SK-N-DZ (cell line): ENCODE results near the gene CLIP2.
"Not testable (repeated sequence)": the region's sequence is repeated elsewhere in the genome, so short reads cannot be mapped to it uniquely, and the experiment has no call there.

ENCODE experiments used
- DNase-seq: peaks from one replicate; pipeline ENCODE4 v3.0.0-alpha.2; 2015; ENCODE audit warnings: low spot score

CLIP2 gene

DNA sequence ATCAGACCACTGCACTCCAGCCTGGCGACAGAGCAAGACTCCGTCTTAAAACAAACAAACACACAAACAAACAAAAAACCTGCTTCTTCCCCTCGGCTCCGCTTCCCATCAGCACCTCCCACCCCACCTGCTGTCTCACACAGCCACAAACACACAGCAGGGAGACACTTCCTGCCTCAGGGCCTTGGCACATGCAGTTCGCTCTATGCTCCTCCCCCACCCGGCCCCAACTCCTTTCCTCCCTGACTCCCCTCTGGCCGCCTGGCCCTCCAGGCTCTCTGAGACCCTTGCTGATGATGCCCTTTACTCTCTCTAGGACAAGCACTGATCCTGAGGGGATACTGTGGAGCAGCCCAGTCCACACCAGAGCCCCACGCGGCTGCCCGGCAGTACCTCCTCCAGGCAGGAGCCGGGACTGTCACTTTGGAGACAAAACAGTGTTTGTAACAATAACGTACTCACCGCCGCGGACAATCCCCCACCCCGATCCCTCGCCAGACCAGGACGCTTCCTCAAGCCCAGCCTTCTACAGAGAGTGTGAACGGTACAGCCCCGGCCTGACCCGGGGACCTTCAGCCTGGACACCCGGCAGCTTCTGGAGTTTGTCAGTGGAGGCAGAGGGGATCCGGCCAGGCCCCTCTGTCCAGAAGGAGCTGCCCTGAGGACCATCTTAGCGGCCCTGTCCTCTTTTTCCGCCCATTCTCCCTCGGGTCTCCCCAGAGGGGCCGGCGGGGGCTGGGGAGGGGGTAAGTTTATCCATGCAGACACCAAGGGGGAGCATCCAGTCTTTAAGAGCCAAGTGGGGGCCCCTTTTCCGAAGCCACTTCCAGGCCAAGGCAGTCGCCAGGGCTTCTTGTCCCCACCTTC lies 114.5 kb downstream of the CLIP2 start:
- DNase-seq: no peak

DNA sequence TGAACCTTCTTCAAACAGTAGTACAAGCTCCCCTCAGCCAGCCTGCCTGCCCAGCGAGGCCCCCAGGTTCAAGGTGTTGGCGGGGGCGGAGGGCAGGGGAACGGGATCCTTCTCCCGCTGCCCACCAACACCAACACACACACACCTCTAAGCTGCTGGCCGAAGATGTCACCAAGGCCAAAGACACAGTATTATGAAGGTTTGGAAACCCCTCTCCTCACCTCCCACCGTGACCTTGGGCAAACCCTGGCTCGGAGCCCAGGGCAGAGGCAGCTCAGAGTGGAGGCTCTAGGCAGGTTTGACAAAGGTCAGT lies 115.1 kb downstream of the CLIP2 start:
- no peak for DNase-seq

DNA sequence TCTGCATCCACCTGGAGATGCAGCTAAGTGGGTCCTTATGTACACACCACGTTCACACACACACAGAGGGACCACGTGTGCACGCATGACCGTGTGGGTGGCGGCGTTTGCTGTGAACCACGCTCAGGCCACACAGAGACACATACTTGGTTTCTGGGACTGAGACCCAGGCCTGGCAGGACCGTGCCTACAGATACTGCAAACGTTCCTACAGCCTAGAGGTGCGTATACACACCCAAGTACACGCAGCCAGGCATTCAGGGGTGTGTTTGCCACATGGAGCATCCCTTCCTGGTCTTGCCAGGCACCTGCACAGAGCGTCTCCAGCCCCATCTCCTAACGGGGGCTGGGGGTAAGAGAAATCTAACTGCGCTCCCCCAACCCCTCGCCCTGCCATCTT lies 115.5 kb downstream of the CLIP2 start:
- no peak for DNase-seq

DNA sequence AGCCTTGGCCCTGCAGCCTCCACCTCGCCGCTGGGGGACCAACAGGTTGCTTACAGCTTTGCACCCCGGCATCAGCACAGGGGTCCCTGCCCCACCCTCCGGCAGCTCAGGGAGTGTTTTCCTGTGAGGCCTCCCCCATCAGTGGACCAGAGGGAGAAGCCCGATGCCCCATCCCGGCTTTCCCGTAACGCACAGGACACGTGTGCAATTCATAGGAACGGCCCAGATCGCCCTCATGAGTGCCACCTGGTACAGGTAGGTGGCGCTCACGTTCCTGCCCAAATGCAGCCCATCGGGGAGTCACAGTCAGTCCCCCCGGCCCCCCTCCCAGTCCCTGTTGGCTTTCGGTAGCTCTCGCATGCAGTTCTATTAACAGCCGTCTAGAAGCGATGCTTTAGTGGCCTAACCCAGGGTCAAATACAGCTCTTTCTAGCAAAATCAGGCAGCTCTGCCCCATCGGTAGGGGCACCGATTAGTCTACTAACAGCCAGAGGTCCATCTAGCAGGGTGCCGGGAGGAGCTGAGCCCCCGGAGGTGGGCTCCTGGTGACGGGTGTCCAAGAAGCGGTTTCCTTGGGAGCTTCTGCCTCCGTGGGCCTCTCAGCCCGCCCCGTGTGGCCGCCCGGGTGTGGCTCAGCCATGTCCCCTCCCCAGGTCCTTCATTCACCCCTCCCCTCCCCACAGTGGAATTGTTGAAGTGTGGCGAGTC lies 116.1 kb downstream of the CLIP2 start:
- DNase-seq: no peak

DNA sequence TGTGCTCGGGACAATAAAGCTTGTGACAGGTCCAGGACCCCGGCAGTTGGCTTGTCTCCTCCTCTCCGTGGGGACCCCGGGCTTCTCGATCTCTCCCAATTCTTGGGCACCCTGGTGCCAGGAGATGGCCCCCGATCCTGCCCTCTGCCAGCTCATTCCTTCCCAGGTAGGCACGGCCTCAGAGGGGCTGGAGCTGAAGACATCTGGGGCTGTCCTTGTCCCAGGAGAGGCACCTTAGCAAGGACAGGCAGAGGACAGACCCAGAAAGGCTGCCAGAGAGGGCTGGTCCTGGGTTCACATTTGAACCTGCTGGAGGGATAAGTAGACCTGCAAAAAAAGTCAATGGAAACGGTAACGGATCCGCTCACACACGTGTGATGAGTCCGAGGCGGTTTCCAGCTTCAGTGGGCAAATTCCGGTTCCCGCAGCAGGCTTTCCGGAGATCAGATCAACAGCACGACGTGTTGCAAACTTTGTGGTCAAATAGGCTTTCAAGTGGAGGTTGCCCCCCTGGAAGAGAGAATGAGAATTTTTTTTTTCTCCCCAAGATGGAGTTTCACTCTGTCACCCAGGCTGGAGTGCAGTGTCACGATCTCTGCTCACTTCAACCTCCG lies 116.8 kb downstream of the CLIP2 start:
- DNase-seq: no peak

DNA sequence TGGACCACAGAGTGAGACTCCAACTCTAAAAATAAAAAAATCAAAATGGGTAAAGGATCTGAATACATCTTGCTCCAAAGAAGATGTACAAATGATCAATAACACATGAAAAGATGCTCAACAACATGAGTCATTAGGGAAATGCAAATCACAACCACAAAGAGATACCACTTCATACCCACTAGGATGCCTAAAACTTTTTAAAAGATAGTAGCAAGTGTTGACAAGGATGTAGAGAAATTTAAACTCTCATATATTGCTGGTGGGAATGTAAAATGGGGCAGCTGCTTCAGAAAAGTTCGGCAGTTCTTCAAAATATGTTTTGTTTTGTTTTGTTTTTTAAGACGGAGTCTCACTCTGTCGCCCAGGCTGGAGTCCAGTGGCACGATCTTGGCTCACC lies 118.8 kb downstream of the CLIP2 start:
- no peak for DNase-seq

DNA sequence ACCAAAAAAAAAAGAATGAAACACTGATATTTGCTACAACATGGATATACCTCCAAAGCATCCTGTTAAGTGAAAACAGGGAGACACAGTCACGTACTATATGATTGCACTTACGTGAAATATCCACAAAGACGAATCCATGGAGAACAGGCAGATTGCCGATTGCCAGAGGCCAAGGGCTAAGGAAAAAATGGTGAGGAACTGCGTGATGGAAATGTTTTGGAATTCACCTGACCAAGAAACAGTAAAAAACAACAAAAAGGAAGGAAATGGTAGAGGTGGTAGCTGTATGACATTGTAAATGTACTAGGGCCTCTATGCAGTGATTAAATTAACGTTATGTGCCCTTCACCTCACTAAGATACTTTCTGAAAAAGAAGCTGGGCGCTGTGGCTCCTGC lies 120.4 kb downstream of the CLIP2 start:
- DNase-seq: no peak

DNA sequence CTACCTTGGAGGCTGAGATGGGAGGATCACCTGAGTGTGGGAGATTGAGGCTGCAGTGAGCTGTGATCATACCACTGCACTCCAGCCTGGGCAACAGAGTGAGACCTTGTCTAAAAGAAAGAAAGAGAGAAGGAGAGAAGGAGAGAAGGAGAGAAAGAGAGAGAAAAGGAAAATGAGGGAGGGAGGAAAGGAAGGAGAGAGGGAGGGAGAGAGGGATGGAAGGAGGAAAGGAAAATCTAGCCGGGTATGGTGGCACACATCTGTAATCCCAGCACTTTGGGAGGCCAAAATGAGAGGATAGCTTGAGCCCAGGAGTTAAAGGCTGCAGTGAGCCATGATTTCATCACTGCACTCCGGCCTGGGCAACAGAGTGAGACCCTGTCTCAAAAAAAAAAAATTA lies 121.6 kb downstream of the CLIP2 start:
- DNase-seq: no peak

DNA sequence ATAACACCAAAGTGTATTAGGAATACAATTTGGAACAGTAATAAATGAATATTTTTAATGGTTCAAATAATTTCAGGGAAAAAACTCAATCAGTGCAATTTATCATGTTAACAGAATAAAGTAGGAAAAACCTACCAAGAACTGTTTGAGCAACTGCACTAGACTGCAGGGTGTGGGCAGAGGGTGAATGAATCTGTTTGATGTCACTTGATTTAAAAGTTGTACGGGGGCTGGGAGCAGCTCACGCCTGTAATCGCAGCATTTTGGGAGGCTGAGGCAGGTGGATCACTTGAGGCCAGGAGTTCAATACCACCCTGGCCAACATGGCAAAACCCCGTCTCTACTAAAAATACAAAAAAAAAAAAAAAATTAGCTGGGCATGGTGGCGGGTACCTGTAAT lies 122.4 kb downstream of the CLIP2 start:
- DNase-seq: not testable (repeated sequence)

DNA sequence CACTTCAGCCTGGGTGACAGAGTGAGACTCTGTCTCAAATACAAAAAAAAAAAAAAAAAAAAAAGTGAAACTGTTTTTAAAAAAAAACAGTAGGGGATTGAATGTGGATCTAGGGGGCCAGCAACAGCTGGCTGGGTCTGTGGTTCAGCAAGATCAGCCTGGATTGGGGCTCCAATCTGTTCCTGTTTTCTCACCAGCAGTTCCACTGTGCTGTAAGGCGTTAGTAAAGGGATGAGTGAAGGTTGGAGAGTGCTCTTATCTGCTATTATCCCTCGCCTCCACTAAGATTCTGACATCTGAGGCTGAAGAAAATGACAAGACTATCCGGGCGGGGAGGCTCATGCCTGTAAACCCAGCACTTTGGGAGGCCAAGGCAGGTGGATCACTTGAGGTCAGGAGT lies 122.8 kb downstream of the CLIP2 start:
- DNase-seq: no peak

DNA sequence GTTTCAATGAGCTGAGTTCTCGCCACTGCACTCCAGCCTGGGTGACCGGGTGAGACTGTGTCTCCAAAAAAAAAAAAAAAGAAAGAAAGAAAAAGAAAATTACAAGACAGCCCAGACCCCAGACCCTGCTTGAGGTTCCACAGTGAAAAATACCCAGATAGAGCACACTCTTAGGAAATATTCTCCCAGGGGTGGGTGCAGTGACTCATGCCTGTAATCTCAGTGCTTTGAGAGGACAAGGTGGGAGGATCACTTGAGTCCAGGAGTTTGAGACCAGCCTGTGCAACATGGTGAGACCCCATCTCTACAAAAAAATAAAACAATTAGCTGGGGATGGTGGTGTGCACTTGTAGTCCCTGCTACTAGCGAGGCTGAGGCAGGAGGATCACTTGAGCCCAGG lies 123.4 kb downstream of the CLIP2 start:
- no peak for DNase-seq

DNA sequence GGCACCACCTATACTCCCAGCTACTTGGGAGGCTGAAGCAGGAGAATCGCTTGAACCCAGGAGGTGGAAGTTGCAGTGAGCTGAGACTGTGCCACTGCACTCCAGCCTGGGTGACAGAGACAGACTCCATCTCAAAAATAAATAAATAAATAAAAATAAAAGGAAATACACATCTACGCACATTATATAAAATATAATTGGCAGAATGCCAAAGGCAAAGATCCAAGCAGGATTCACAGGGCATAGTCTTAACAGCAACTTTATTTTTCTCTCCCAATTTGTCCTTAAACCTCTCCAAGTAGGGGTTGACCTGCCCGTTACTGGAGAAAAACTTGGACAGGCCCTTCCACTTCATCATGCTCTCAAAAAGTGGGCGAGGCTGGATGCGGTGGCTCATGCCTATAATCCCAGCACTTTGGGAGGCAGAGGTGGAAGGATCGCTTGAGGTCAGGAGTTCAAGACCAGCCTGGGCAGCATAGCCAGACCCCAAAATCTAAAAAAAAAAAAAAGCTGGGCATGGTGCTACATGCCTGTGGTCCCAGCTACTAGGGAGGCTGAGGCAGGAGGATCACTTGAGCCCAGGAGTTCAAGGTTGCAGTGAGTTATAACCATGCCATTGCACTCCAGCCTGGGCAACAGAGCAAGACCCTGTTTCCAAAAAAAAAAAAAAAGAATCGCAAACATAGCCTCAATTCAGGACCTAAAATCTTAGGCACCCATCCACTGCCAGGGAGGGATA lies 125.6 kb downstream of the CLIP2 start:
- DNase-seq: not testable (repeated sequence)

DNA sequence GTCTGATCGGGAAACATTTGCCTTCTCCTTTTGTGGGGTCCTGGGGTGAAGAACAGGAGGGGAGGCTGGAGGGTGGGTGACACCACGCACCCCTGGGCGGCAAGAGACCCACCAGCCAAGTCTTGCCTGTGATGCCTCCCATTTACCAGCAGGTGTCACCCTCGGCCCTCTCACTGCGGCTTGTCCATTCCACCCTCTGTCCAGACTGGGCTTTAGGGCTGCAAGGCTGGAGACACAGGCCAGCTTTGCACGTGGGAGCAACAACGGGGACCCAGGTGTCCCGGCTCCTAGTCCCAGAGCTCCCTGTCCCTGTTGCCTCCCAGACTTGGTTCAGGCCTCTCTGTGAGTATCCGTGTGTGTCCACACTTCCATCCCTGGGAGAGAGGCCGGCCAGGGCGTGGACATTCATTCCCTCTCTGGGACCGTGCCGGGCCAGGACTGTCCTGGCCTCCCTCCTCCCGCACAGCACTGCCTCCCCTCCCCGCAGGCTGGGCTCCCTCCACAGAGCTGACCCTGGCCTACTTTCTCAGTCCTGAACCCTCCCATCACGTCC lies 128.3 kb downstream of the CLIP2 start:
- DNase-seq: peak; percentile 75

DNA sequence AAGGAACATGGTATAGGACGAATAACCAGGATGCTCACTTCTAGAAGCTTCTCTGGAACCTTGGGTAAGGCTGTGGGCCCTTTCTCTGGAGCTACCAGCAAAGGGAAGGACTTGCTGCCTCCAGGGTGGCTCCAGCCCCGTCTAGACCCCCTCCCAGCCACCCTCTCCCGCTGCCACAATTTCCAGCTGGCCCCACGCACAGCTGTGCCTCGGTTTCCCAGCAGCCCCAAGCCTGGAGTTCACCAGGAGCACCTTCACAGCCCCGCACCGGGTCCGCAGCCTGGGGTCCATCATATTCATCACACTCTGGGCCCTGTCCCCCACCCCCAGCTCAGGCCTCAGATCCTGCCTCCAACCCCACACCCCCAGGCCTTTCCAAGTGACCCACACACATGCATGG lies 128.9 kb downstream of the CLIP2 start:
- no peak for DNase-seq

DNA sequence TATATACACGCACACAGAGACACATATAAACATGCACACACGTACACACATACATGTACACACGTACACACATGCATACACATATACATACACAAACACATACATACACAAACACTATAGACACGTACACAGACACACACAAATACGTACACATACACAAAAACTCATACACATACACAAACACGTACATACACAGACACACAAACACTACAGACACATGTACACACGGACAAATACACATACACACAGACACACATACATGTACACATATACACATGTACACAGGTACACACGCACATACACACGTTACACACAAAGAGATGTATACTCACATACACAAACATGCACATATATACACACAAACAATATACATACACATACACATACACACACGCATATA lies 129.3 kb downstream of the CLIP2 start:
- DNase-seq: no peak

DNA sequence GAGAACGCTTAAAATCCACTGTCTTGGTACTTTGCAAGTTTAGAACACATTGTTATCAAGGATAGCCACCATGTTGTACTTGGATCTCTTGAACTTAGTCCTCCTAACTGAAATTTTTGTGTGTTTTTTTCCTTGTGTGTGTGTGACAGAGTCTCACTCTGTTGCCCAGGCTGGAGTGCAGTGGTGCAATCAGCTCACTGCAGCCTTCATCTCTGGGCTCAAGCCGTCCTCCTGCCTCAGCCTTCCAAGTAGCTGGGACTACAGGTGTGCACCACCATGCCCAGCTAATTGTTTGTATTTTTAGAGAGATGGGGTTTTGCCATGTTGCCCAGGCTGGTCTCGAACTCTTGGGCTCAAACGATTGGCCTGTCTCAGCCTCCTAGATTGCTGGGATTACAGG lies 130.0 kb downstream of the CLIP2 start:
- not testable (repeated sequence) for DNase-seq

DNA sequence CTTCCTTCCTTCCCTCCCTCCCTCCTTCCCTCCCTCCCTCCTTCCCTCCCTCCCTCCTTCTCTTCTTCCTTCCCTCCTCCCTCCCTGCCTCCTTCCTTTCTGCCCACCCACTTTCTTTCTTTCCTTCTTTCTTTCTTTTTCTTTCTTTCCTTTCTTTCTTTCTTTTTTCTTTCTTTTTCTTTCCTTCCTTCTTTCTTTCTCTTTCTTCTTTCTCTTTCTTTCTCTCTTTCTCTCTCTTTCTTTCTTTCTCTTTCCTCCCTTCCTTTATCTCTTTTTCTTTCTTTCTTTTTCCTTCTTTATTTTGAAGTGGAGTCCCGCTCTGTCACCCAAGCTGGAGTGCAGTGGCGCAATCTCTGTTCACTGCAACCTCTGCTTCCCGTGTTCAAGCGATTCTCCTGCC lies 130.8 kb downstream of the CLIP2 start:
- no peak for DNase-seq

DNA sequence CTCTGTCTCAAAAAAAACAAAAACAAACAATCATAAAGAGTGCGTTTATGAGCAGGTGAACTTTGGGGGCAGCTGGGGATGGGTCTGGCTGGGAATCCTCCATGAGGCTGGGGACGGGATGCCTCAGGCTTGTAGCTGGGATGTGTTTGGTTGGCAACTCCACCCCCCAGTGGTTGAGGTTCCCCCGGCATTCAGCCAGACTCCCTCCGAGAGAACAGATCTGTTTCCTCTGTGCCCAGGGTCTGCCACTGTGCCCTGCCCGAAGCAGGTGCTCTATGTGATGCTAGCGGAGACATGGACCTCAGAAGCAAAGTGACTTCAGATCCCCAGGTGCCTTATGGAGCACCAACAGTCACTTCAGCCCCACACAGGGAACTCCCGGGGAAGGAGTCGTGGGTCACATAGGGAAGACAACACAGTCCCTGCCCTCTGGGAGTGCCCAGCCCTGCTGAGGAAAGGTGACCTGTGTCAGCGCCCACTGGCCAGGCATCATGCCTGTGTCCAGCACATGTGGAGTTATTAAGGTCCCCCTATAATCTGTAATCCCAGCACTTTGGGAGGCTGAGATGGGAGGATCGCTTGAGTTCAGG lies 135.2 kb downstream of the CLIP2 start:
- DNase-seq: no peak

DNA sequence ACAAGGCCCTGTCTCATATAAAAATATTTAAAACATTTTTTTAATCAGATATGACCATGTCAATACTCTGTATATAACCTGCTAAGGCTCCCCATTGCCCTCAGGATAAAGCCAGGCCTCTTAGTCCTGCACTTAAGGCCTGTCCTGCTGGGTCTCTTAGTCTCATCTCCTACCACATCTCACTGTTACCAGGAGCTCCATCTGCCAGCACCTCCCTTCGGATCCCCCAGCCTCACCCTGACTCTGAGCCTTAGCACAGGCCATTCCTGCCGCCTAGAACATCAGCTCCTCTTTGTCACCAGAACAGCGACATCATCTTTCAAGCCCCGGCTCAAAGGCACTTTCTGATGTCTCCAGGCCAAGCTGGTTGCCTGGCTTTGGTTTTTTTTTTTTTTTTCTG lies 138.8 kb downstream of the CLIP2 start:
- no peak for DNase-seq

DNA sequence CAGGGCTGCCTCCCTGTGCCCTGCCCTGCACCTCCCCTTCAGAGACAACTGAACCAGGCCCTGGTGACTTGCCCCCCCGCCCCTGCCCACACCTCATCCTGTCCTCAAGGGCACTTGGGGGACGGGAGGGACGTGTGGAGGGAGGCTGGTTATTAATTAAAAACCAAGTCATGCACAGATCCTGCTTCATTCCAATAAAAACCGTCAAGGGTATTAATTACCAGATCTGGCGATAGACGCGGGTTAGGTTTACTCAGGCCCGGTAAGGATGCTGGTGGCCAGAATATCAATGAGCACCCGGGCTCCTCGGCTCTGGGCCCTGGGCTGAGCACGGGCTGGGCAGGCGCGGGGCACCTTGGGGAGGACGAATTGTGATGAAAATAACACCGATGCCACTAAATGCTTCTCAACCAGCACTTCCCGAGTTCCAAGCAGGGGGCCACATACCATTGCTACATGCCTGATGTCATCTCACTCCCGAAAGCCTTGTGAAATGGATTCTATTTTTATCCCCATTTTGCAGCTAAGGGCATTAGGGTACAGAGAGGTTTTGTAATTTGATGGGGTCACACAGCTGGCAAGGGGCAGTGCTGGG lies 140.0 kb downstream of the CLIP2 start:
- DNase-seq: no peak

DNA sequence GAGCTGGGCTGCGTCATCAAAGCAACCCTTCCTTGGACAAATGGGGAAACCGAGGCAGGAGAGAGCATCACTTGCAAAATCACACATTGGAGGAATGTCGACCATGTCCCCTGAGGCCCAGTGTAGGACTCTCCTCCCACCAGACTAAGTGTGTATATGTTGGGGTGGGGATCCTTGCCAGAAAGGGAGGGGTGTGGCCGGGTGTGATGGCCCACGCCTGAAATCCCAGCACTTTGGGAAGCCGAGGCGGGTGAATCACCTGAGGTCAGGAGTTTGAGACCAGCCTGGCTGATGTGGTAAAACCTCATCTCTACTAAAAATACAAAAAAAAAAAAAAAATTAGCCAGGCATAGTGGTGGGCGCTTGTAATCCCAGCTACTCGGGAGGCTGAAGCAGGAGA lies 141.2 kb downstream of the CLIP2 start:
- not testable (repeated sequence) for DNase-seq
